Hepatocyte (in vitro differentiated cells): ENCODE measurements around the gene ZKSCAN4.

Experiments used
- EZH2phosphoT487 ChIP-seq: fragments of 200-600 bp; sonication (generic); IDR thresholded peaks from one replicate; pipeline ENCODE4 v1.6.1; 2018; ENCODE audit warnings: antibody characterized with exemption, mild to moderate bottlenecking, low read depth, moderate library complexity; ENCODE audit not compliant: unreplicated experiment, severe bottlenecking
- TF ChIP-seq, protein P1 (sequence below): fragments of 200-600 bp; sonication (generic); IDR thresholded peaks from 2 replicates; pipeline ENCODE4 v1.5.1; 2016; ENCODE audit warnings: antibody characterized with exemption, mild to moderate bottlenecking; ENCODE audit not compliant: poor library complexity

DNA sequence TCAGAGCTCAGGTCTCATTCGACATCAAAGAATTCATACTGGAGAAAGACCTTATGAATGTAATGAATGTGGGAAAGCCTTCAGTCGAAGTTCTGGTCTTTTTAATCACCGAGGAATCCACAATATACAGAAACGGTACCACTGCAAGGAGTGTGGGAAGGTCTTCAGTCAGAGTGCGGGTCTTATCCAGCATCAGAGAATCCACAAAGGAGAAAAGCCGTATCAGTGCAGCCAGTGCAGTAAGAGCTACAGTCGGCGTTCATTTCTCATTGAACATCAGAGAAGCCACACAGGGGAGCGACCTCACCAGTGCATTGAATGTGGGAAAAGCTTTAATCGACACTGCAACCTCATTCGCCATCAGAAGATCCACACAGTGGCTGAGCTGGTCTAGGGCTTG lies 19.3 kb downstream of the ZKSCAN4 start:
- TF ChIP-seq, protein P1, sequence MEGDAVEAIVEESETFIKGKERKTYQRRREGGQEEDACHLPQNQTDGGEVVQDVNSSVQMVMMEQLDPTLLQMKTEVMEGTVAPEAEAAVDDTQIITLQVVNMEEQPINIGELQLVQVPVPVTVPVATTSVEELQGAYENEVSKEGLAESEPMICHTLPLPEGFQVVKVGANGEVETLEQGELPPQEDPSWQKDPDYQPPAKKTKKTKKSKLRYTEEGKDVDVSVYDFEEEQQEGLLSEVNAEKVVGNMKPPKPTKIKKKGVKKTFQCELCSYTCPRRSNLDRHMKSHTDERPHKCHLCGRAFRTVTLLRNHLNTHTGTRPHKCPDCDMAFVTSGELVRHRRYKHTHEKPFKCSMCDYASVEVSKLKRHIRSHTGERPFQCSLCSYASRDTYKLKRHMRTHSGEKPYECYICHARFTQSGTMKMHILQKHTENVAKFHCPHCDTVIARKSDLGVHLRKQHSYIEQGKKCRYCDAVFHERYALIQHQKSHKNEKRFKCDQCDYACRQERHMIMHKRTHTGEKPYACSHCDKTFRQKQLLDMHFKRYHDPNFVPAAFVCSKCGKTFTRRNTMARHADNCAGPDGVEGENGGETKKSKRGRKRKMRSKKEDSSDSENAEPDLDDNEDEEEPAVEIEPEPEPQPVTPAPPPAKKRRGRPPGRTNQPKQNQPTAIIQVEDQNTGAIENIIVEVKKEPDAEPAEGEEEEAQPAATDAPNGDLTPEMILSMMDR = no peak
- no peak for TF ChIP-seq EZH2phosphoT487
